GM19463 (cell line): ENCODE measurements around the gene BICD1.
"Not testable (repeated sequence)": the region's sequence is repeated elsewhere in the genome, so short reads cannot be mapped to it uniquely, and the experiment has no call there.

Source experiments
- ATAC-seq: cut with Tn5 transposase; IDR thresholded peaks from one replicate; pipeline ENCODE4 v1.9.1; 2021; ENCODE audit warnings: mild to moderate bottlenecking, moderate library complexity; ENCODE audit not compliant: unreplicated experiment

The BICD1 gene

DNA sequence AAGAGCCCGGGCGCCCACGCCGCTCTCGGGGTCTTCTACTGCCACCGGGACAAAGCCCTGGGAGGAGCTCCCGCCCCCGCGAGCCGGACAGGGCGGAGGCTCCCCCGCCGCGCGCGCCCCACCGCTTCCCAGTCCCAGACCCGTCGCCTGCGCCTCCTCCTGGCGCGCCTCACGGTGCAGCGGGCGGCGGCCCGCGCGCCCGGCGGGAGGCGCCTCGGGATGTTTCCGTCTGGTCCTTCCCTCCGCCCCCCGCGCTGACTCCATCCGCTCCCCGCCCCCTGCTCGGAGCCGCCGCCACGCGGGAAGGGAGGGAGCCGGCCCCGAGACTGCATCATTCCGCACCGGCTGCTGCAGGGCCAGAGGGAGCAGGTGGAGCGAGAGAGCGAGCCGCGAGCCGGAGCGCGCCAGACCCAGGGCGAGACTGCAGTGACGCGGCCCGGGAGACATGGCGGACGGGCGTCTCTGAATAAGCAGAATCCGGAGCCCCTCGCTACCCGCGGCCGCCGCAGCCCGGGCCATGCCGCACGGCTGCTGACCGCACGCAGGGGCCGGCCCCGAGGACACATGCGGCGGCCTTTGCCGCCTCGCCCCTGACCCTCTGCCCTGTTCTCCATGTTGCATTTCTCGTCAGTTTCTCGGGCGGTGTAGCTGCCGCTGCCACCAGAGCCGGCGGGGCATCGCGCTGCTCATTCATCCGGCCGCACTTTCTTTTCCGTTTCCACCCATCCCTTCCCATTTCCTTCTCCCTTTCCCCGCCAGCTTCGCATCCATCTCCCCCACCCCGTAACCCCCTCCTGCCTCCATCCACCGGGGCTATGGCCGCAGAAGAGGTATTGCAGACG is at the start of gene BICD1:
Gene BICD1 (plus strand): TSS at position 331 of the 842 bp plus-strand sequence. CDS start 485 bp downstream, at position 816.
- ATAC-seq: peak; percentile 78

DNA sequence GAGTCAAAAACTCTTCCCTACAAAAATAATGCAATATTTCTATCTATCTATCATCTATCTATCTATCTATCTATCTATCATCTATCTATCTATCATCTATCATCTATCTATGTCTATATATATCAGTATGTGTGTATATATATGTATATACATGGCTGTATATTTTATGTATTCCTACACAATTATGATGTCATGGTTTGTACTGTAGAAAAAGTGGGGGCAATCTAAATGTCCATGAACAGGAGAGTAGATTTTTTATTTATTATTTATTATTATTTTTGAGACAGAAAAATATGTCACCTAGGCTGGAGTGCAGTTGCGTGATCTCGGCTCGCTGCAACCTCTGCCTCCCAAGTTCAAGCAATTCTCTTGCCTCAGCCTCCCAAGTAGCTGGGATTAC is 45.6 kb upstream of the BICD1 start:
- no peak for ATAC-seq

DNA sequence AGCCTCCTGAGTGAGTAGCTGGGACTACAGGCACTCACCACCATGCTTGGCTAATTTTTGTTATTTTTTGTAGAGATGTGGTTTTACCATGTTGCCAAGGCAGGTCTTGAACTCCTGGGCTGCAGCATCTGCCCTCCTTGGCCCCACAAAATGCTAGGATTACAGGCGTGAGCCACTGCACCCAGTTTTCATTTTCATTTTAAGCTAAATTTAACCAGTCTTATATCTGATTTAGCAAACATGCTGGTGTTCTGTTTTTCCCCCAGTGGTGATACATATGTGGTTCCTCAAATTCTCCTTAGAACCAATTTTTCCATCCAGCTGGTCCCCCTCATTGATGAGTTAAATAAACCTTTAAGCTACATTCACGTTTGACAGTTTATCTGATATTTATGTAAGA is 43.8 kb upstream of the BICD1 start:
- ATAC-seq: no peak

DNA sequence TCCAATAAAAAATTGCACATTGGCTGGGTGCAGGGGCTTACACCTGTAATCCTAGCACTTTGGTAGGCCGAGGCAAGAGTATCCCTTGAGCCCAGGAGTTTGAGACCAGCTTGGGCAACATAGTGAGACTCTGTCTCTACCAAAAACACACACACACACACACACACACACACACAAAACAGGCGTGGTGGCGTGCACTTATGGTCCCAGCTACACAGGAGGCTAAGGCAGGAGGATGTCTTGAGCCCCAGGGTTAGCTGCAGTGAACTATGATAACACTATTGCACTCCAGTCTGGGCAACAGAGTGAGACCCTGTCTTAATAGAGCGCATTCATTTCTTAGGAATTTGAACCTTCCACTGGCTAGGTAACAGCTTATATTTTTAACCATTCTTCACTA is 42.9 kb upstream of the BICD1 start:
- ATAC-seq: no peak

DNA sequence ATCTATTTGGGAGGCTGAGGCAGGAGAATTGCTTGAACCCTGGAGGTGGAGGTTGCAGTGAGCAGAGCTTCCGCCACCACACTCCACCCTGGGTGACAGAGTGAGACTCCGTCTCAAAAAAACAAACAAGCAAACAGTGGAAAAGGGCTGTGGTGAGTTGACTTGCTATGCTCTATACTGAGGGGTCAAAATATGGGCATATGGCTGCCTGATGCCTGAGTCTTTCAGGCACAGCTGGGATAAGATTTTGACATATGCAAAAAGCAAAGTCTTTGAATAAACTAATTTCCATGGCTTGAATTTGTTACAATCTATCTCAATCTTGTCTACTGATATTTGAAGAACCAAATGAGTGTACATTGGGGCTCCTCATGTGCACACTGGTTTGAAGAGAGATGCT is 40.4 kb upstream of the BICD1 start:
- no peak for ATAC-seq

DNA sequence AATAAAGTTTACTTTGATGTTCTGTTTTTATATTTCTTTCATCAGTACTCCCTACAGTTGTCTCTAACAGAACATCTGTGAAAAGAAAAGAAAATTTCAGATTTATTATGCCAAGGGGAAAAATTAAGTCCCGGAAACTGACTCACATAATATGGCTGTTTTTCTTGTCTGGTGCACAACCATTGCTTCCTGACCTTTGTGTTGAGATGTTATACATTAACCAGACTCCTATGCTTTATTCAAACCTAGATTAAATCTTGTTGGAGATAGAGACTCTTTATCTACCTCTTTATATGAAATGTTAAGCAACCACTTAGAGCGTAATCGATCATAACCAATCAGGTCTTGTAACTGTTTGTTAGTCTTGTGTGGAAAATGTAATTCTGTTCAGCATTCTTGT is 37.6 kb upstream of the BICD1 start:
- no peak for ATAC-seq

DNA sequence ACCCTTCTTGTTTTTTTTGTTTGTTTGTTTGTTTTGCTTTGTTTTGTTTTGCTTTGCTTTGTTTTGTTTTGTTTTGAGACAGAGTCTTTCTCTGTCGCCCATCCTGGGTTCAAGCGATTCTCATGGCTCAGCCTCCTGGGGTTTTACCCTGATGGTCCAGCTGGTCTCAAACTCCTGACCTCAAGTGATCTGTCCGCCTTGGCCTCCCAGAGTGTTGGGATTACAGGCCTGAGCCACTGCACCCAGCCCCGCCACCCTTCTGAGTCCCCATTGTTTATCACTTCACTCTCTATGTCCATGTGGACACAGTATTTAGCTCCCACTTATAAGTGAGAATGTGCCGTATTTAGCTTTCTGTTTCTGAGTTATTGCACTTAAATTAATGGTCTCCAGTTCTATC is 36.9 kb upstream of the BICD1 start:
- ATAC-seq: no peak

DNA sequence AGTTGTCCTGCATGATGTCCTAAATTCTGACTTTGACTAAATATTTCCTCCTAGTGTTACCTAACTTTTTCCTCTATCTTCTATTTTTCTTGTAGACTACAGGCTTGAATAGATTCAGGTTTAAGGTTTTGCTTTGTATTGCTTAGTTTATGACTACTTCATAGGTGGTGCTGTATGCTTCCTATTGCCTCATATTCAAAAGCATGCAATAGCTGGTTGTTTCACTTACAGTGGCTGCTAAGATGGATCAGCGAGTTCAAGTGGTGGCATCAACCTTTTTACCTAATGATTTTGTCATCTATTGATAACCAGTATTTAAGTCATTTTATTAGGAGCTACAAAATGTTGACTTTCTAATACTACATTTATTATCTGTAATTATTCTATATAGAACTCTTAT is 36.3 kb upstream of the BICD1 start:
- no peak for ATAC-seq

DNA sequence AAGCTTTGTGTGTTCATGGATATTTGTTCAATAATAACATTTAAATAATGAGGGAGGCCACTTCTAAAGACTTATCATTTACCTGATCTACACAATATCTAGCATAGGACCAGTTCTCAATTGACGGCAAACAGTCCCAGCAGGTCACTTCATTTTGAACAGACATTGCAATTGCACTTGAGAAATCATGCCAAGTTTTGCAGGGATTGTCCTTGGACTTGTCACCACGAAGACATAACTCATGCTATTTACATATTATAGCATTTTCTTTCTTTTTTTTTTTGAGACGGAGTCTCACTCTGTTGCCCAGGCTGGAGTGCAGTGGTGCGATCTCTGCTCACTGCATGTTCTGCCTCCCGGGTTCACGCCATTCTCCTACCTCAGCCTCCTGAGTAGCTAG is 34.5 kb upstream of the BICD1 start:
- no peak for ATAC-seq

DNA sequence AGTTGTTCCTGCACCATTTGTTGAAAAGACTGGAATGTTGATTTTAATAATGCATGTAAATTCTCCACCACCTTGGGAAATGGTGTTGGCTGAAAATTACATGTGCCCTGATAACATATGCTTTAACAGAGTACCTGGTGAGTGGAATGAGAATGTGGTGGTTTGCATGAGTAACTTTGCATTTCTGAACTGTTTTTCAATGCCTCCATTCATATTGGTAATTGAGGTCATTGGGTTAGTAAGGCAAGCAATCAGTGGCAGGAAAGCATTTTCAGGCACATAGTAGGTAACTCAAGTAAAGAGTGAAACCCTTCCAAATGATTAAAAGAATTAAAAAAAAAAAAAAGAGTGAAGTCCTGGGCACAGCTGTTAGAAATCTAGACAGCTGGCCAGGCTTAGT is 32.2 kb upstream of the BICD1 start:
- ATAC-seq: no peak

DNA sequence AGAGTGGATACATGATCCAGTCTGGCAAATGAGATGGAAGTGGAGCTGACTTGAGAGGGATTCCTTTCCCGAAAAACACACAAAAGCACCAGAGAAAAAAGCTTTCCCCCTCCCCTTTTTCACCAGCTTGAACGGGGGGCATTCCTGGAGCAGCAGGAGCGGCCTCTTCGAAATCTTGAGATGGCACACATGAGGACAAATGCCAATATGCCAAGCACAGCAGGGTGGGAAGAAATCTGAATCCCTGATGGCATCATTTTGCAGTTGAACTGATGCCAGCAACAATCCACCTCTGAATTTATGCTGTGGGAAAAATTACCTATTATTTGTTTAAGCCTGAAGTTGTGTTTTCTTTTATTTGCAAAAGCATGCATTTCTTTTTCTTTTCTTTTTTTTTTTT is 29.7 kb upstream of the BICD1 start:
- no peak for ATAC-seq

DNA sequence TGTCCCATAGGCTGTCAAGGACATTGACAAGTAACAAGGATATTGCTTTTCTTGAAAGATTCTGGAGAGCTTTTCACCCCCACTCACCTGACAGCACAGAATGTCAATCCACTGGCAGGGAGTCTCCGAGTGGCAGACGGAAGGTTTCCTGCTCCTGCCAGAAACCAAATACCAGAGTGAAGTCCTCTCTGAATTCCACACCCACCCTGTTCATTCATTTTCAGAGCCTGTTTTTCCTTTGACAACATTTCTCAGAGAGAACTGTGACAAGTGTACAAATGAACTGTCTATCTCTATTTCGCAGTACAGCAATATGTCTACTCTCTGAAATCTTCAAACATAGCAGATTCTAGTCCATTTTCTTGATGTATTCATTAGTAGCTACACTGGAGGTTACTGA is 26.2 kb upstream of the BICD1 start:
- ATAC-seq: no peak

DNA sequence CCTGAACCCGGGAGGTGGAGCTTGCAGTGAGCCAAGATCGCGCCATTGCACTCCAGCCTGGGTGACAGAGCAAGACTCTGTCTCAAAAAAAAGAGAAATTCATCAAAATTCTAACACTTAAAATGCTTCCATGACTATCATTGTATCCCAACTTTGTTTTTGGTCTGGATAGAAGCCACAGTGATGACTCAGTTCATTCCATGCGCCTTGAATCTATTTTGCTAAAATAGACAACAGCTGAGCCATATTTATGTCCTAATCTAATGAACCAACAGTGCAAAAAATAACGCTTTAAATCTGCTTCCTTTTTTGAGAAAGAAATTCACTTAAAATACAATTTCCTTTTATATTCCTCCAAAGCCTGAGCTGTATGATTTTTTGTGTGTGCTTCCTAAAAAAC is 23.2 kb upstream of the BICD1 start:
- no peak for ATAC-seq

DNA sequence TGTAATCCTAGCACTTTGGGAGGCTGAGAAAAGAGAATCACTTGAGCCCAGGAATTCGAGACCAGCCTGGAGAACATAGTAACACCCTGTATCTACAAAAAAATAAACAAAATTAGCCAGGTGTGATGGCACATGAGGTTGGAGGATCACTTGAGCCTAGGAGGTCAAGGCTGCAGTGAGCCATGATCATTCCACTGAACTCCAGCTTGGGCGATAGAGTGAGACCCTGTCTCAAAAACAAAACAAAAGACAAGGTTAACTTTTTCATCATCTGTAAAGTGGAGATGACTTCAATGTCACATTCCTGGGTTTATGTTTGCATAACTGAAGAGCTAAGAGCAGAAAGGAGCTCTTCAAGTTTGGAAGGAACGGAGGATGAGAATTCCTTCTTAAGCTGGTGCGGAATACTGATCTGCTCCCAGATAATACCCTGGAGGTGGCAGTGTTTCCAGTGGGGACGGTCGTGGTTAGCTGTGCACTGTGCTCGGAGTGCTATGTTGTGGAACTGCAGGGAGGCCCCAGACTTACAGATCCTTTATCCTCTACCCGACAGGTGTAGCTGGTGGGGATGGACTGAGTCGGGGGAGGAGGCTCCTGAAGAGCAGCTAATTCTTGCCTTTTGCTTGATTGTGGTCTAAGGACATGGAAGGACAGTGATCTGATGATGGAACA is 22.5 kb upstream of the BICD1 start:
- no peak for ATAC-seq

DNA sequence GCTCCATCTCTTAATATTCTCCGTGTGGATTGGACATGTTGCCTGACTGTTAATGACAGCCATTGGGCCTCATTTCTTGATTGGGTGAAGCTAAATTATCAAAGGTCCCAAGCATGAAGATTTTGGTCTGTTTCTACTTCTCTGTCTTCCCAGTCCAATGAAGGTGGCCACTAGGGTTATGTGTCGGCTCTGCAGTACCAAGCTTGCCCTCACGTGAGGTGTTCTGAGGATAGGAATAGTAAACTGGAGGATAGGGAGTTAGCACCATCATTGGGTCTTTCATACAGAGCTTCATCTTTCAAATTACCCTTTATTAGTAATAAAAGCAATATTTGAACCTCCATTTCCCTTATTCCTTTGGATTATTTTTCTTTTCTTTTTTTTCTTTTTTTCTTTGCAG is 21.9 kb upstream of the BICD1 start:
- no peak for ATAC-seq

DNA sequence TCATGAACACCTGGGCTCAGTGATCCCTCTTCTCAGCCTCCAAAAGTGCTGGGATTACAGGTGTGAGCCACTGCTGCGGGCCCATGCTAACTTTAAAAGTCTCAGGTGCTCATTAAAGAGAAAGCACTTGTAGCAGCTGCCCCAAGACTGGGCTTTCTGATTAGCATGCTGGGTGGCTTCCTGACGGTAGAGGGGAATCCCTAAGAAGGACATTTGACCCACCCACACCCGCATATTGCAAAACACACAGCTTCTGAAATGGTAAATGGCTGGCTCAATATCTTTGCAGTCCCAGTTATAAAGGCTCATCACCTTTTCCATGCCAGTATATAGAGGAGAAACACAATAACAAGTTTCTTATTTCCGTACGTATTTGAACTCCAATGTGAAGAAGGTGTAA is 19.3 kb upstream of the BICD1 start:
- peak; percentile 62 for ATAC-seq

DNA sequence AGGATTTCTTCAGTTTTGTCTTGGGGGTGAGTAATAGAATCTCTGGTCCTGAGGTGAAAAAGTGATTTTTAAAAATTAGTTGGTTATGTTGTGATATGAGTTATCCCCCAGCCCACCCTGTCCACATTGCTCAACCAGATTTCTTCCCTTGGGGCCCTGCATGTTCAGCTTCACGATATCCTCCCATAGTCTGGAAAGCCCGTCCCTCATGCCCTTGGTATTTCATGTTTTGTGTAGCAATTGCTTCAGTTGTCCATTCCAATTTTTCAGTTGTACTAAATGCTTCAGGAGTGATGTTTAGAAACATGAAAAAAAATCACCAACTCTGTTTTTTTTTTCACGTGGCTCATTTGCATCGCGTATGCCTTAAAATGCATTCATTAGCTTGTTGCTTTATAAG is 17.5 kb upstream of the BICD1 start:
- ATAC-seq: no peak

DNA sequence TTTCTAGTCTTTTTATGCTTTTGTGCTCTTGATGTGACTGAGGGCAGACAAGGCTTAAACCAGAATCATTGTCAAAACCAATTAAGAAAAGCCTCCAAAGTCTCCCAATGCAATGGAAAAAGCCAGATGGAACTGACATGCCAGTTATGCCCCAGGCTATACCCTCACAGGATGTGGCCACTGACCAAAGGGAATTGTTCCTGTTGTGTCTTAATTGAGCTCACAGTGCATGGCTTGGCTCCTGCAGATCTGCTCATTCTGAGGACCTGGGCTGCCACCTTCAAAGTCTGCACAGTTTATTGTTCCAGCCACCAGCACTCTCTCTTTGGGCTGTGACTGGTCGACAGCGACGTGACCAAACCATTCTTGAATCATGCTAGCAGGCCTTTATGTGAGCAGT is 17.1 kb upstream of the BICD1 start:
- ATAC-seq: no peak

DNA sequence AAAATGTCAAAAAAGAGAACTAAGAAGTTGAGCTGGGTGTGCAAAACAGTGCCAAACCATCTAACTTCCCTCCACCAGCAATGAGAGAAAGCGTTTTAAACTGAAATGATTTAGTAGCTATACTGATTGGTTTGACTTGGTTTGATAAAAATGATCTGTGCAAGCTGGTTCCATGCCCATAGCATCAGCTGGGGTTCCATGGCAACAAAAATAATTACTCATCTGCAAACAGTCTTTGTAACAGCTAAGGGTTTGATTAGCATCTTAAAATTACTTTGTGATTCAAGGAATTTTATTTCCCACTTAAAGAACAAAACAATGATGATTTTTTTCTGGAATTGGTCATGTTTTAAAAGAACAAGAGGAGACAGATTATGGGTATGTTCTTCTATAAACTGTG is 15.0 kb upstream of the BICD1 start:
- no peak for ATAC-seq

DNA sequence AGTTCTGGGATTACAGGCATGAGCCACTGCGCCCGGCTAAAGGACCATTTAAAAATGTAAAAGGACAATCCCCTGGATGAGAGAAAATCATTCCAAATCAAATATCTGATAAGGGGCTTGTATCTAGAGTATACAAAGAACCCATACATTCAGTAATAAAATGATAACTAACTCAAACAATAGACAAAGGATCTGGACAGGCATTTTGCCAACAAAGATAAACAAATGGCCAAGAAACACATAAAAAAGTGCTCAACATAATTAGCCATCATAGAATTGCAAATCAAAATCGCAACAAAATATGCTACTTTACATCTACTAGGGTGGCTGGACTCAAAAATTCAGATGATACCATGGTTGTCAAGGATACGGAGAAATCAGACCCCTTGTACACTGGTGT is 8.5 kb upstream of the BICD1 start:
- no peak for ATAC-seq

DNA sequence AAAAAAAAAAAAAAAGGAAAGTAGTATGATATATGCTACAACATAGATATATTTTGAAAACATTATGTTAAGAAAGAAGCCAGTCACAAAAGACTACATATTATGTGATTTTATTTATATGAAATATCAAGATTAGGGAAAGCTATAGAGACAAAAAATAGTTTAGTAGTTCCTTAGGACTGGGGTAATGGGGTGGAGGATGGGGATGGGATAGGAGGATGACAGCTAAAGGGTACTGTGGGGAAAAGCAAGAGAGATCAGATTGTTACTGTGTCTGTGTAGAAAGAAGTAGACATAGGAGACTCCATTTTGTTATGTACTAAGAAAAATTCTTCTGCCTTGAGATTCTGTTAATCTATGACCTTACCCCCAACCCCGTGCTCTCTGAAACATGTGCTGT is 7.4 kb upstream of the BICD1 start:
- ATAC-seq: not testable (repeated sequence)

DNA sequence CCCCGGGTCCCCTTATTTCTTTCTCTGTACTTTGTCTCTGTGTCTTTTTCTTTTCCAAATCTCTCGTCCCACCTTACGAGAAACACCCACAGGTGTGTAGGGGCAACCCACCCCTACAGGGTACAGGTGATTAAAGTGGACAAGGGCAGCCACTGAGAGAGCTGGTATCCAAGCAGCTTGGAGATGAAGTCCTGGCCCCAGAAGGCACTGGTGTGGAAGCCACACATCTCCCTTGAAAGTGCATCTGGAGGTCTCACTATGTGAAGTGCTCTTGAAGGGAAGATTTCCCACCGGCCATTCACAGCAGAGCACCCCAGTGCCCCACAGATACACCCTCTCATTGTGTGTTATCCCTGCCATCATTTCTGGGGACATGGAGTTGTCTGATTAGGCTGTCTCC is 6.3 kb upstream of the BICD1 start:
- ATAC-seq: no peak

DNA sequence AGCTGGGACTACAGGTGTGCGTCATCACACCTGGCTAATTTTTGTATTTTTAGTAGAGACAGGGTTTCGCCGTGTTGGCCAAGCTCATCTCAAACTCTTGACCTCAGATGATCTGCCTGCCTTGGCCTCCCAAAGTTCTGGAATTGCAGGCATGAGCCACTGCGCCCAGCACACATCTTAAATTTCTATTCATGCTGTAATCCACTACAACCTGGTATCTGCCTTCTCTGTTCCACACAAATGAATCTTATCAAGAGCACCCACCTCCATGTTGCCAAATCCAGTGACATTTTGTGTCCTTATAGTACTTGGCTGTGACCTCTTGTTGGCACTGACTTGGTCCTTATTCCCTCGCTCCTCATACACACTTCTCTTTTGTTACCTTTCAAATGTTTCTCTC is 5.8 kb upstream of the BICD1 start:
- no peak for ATAC-seq
